LNCAP (cell line): ENCODE results near the gene PLPP1.

Experiments
- TF ChIP-seq, protein P1 (sequence below): fragments of 450-650 bp; IDR thresholded peaks from 2 replicates; pipeline ENCODE4 v1.5.1; 2017; ENCODE audit warnings: mild to moderate bottlenecking

Gene PLPP1

GRCh38 chr5:55470282-55470681 is 64.5 kb downstream of the PLPP1 start:
- TF ChIP-seq, protein P1, sequence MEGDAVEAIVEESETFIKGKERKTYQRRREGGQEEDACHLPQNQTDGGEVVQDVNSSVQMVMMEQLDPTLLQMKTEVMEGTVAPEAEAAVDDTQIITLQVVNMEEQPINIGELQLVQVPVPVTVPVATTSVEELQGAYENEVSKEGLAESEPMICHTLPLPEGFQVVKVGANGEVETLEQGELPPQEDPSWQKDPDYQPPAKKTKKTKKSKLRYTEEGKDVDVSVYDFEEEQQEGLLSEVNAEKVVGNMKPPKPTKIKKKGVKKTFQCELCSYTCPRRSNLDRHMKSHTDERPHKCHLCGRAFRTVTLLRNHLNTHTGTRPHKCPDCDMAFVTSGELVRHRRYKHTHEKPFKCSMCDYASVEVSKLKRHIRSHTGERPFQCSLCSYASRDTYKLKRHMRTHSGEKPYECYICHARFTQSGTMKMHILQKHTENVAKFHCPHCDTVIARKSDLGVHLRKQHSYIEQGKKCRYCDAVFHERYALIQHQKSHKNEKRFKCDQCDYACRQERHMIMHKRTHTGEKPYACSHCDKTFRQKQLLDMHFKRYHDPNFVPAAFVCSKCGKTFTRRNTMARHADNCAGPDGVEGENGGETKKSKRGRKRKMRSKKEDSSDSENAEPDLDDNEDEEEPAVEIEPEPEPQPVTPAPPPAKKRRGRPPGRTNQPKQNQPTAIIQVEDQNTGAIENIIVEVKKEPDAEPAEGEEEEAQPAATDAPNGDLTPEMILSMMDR: no peak

DNA sequence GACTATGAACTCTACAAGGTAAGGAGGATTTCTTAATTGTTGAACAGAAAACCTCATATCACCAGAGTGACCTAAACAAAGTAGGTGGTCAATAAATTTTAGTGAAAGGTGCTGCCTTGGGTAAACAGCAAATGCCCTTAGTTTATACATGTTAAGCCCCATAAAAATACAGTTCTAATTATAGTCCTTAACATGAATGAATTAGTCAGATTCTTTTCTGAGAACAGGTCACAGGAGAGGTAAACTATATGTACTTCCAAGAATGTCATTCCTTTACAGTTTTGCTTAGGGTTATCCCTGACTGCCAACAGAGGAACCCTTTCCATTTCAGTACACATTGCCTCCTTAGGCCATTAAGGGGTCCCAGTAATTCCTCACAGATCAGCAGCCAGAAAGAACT is 64.9 kb downstream of the PLPP1 start:
- TF ChIP-seq, protein P1: no peak

DNA sequence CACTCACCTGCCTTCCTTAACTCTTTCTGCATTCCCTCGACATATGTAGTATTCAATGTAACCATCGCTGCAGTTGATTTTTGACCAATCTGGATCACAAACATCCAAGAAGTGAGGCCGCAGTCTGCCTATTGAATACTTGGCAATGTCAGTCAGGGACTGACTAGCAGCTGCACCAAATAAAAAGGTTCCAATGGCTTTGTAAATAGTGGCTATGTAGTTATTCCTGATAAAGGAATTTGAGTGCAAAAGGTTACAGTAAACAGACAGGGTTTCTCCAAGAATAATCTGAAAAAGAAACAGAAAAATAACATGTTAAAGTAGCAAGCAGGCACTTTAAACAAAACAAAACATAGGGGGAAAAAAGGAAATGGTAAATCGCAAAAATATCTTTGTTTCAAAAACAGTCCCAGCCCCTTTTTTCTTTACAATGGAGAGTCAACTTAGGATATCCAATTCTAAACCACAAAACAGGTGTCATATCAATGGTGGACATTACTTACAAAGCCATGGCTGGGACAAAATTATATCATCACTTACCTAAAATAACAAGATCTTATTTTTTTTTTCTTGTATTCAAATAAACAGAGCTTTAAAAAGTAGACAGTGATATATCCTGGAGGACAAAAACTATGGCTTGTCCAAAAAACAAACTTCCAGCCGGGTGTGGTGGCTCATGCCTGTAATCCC is 66.8 kb downstream of the PLPP1 start:
- TF ChIP-seq, protein P1: no peak

DNA sequence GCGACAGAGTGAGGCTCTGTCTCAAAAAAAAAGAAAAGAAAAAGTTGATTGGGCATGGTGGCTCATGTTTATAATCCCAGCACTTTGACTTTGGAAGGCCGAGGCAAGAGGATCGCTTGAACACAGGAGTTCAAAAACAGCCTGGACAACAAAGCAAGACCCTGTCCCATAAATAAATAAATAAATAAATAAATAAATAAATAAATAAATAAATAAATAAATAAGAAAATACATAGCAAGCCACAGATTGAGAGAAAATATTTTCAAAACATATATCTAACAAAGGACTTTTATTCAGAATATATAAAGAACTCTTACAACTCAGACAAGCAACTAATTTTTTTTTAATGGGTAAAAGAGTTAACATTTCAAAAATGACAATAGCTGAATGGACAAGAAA is 71.2 kb downstream of the PLPP1 start:
- TF ChIP-seq, protein P1: no peak

DNA sequence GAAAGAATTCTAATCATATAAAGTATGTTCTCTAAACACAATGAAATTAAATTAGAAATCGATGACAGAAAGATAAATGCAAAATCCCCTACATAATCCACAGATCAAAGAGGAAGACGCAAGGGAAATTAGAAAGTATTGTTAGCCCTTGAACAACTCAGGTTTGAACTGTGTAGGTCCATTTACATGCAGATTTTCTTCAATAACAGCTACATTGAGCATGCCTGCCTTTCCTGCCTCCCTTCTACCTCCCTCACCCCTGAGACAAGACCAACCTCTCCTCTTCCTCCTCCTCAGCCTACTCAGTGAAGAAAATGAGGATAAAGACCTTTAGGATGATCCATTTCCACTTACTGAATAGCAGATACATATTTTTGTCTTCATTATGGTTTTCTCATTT is 75.2 kb downstream of the PLPP1 start:
- TF ChIP-seq, protein P1: no peak

DNA sequence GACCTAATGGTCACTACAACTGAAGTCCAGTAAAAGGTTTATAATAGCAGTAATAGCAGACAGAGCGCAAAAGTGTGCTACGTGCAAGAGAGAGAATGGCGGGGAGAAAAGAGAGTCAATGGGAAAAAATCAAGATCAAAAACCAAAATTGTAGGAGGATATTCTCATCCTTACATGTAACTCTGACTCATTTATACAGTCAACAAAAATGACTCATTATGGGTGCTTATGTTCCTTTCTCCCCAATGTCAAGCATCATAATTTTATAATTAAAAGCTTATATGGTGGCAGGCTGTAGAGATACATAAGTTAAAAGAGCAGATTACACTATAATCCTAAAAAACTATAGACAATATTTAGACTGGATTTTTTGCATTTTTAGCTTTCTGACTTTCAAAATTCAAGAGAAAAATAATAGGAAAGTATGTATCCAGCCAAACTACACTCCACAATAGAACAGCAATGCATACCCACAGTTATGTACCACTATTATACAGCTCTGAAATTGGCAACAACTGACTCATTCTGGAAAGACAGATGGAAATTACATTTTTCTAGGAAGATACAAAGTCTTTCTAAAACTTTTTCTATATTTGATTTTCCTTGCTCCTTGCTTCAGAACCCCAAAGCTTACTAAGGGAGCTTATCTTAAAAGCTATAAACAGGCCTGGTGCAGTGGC is 78.4 kb downstream of the PLPP1 start:
- TF ChIP-seq, protein P1: no peak

DNA sequence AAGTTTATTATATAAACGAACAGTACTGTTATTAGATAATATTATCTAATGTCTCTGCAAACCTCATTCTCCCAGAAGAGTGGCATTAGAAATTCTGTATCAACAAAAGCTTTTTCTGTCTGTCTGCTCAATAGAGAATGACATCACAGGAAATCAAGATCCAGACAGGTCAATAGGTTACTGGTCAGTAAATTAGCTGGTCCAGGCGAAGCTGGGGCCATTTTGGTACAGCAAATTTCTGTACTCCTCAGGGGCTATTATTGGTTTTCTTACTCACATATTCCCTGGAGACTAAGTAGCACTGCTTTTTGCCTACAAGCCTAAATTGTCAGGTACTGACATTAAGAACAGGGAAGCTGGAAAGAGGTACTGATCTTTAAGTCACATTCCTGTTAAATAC is 80.5 kb downstream of the PLPP1 start:
- TF ChIP-seq, protein P1: no peak
